ENCODE results near the gene ARV1.
"Not testable (repeated sequence)": the region's sequence is repeated elsewhere in the genome, so short reads cannot be mapped to it uniquely, and the experiment has no call there.

Gene ARV1

GRCh38 chr1:231041719-231042261, 62.9 kb downstream of the ARV1 start:
- DNase-seq (ENCODE audit: low read depth in 2 of 2): no peak

- no peak for DNase-seq (ENCODE audit: low read depth in 2 of 2)
These were observed 65.7 kb downstream of the ARV1 start for GRCh38 chr1:231044588-231044987.

- DNase-seq (ENCODE audit: low read depth in 2 of 2): no peak
These were observed 66.4 kb downstream of the ARV1 start for GRCh38 chr1:231045286-231045685.

- DNase-seq (ENCODE audit: low read depth in 2 of 2): not testable (repeated sequence)
These were observed 67.2 kb downstream of the ARV1 start for GRCh38 chr1:231045921-231046729.

GRCh38 chr1:231046730-231047395, 68.0 kb downstream of the ARV1 start:
- no peak for DNase-seq (ENCODE audit: low read depth in 2 of 2)

GRCh38 chr1:231047529-231047928, 68.6 kb downstream of the ARV1 start:
- DNase-seq (ENCODE audit: low read depth in 2 of 2): not testable (repeated sequence)

- DNase-seq (ENCODE audit: low read depth in 2 of 2): not testable (repeated sequence)
These were observed 69.5 kb downstream of the ARV1 start for GRCh38 chr1:231048419-231048818.

GRCh38 chr1:231049121-231049979, 70.5 kb downstream of the ARV1 start:
- DNase-seq (ENCODE audit: low read depth in 2 of 2): no peak

Data from stimulated activated CD8-positive, alpha-beta memory T cell treated with anti-CD3 and anti-CD28 coated beads, Interleukin-2, amount 100 ng/mL, for 48 hours (primary cell).